HEK293 (cell line): ENCODE data around the gene TRPC4AP.

ENCODE experiments used
- CTCF ChIP-seq: fragments of 450-650 bp; formaldehyde crosslinking; IDR thresholded peaks from 2 replicates; pipeline ENCODE4 v1.5.1; 2016; ENCODE audit warnings: missing biosample characterization, missing genetic modification characterization
- ZBTB21 ChIP-seq: fragments of 450-650 bp; formaldehyde crosslinking; IDR thresholded peaks from 2 replicates; pipeline ENCODE4 v1.5.1; 2017; ENCODE audit warnings: missing biosample characterization, missing genetic modification characterization
- ZNF549 ChIP-seq: fragments of 450-650 bp; IDR thresholded peaks from 2 replicates; pipeline ENCODE4 v1.5.1; 2018; ENCODE audit warnings: missing biosample characterization, missing genetic modification characterization, mild to moderate bottlenecking, inconsistent platforms, moderate library complexity
- ZNF704 ChIP-seq: fragments of 450-650 bp; formaldehyde crosslinking; IDR thresholded peaks from 2 replicates; pipeline ENCODE4 v1.5.1; 2016; ENCODE audit warnings: missing biosample characterization, missing genetic modification characterization

- TF ChIP-seq ZNF704 (tag by site-specific recombination) = no peak
- no peak for TF ChIP-seq ZBTB21
- no peak for TF ChIP-seq ZNF549
- TF ChIP-seq CTCF = no peak
Observed at GRCh38 chr20:35088231-35089145, 4.1 kb downstream of the TRPC4AP start.
